HG03025 (cell line): ENCODE data around the gene SPRING1.
A peak's percentile ranks its signal among the peaks of the same experiment; 100 is the strongest.
"Not testable (repeated sequence)": the region's sequence is repeated elsewhere in the genome, so short reads cannot be mapped to it uniquely, and the experiment has no call there.

Source experiments
- ATAC-seq: cut with Tn5 transposase; IDR thresholded peaks from one replicate; pipeline ENCODE4 v1.9.1; 2021; ENCODE audit warnings: mild to moderate bottlenecking, moderate library complexity; ENCODE audit not compliant: unreplicated experiment, low FRiP score

SPRING1 gene

DNA sequence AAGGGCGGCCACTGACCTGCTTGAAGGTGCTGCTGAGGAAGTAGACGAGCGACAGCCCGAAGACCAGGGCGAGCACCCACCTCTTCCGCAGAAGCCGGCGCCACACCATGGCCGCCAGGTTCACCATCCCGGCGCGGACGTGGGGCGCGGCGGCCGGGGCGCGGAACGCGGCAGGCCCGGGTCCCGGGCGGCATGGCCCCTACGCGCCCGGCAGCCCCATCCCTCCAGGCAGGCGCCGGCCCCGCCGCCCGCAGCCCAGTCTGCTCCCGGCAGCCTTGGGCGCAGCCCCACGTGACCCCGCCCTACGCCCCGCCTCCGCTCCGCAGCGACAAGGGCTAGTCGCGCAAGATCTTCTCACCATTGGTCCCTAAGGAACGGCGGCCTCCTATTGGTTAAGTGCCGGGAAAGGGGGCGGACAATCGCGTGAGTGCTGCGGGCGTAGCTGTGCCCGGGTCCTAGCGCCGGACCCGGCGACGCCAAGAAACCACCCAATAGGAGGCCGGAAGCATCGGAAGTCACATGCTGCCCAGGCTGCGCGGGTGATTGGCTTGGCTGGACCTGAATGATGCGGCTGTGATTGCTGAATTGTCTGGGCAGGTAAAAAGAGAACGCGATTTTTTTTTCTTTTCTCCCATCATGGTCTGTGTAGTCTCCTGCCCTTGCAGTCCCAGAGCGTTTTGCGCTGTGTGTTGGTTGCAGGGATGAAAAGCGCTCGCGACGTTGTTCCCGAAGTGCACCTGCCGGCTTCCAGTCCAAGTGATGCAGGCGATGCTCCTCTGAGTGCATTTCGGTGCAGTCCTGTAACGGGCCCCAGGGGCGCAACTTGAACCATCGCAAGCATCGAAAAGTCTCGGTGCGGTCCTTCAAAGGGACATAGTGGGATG lies at the start of gene SPRING1, which contains the start of gene RNFT2:
Gene SPRING1 (minus strand): TSS at position 296 of the 884 bp plus-strand sequence. CDS start 169 bp downstream, at position 127.
Gene RNFT2 (plus strand): TSS at position 542 of the 884 bp plus-strand sequence. CDS start 2,183 bp downstream, outside the sequence.
- peak; percentile 95 for ATAC-seq

GRCh38 chr12:116784238-116784612 lies 46.4 kb upstream of the SPRING1 start:
- ATAC-seq = no peak

- no peak for ATAC-seq
Measured at GRCh38 chr12:116783525-116784237, 45.8 kb upstream of the SPRING1 start.

DNA sequence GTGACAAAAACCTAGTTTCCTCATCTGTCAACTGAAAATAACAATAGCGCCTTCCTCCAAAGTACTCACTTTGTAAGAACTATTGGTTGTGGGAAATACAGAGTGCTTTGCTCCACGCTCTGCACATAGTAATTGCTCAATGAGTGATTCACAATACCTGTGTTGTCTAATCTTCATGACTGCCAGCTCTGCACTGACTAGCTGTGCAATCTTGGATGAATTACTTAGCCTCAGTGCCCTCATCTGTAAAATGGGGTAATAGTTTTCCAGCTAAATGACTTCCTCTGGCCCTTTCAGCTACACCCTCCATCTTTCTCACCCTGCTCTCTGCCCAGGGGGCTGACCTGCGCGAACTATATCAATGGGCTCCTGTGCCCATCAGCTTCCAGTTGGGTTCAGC lies 43.1 kb upstream of the SPRING1 start:
- no peak for ATAC-seq

- no peak for ATAC-seq
Measured at GRCh38 chr12:116779597-116779996, 41.7 kb upstream of the SPRING1 start.

GRCh38 chr12:116777245-116777644 lies 39.4 kb upstream of the SPRING1 start:
- no peak for ATAC-seq

DNA sequence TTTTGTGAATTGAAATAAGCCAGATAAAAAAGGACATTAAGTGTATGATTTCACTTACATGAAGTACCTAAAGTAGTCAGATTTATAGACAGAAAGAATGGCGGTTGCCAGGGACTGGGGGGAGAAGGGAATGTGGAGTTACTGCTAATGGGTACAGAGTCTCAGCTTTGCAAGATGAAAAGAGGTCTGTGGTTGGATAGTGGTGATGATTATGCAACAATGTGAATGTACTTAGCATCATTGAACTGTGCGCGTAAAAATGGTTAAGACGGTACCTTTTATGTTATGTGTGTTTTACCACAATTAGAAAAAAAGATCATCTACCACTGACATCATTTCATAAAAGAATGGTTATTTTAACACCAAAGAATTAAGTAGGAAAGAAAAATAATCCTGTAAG lies 36.2 kb upstream of the SPRING1 start:
- no peak for ATAC-seq

DNA sequence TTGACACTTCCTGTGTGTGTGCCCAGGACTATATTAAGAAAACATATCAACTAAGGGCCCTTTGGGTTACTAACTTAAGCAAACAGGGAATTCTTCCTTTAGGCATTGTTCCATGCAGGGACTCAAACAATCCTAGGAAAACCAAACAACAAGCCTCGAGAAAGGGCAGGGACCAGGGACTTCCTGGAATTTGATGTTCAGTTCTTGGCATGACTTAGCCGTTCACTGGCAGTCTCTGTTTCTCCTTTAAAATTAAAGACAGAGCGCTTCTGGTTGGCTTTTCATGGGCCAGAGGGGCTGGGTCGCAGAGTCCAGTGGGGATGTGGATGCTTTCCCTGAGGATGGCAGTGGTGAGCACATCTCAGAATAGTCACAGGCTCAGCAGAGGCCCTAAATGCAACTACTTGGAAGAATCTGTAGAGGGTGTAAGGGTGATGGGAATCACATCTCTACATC lies 35.4 kb upstream of the SPRING1 start:
- no peak for ATAC-seq

- no peak for ATAC-seq
Measured at GRCh38 chr12:116771651-116772050, 33.8 kb upstream of the SPRING1 start.

GRCh38 chr12:116766746-116767145 lies 28.9 kb upstream of the SPRING1 start:
- no peak for ATAC-seq

- ATAC-seq = no peak
Measured at GRCh38 chr12:116766285-116766684, 28.4 kb upstream of the SPRING1 start.

DNA sequence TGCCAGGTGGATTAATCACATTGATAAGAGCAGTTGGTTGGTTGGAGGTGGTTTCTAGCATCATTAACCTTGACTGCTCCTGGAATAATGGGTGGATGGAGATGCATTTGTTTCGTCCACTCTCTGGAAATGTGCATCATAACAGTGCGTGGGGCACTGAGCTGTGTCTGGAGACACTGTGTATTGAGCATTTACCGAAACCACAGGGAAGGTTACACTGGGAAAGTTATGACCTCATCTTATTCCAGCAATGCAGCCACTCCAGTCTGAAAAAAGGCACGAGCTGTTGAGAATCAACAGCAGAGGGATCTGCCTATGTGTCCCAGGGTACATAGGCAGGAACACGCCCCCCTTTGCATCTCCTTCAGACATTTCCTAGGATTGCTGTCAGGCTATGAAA lies 27.4 kb upstream of the SPRING1 start:
- no peak for ATAC-seq

DNA sequence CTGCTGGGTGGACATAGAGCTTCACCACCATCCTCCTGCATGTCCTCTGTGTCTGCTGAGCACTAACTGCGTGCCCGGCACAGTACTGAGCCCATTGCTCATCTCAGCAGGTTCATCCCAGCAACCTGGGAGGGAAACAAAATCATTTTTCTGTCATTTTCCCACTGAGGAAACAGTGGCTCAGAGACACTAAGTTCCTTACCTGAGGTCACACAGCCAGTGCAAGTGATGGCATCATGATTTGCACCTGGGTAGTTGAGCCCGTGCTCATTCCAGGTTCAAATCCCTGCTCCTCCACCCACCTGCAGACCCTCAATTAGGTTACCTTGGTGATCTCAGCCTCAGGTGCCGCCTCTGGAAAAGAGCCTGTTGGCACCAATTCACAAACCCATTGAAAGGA lies 23.6 kb upstream of the SPRING1 start:
- ATAC-seq = no peak

- ATAC-seq = no peak
Measured at GRCh38 chr12:116760622-116761020, 22.8 kb upstream of the SPRING1 start.

- ATAC-seq = no peak
Measured at GRCh38 chr12:116759783-116760621, 22.1 kb upstream of the SPRING1 start.

- not testable (repeated sequence) for ATAC-seq
Measured at GRCh38 chr12:116754783-116755182, 16.9 kb upstream of the SPRING1 start.

GRCh38 chr12:116754097-116754496 lies 16.2 kb upstream of the SPRING1 start:
- not testable (repeated sequence) for ATAC-seq

GRCh38 chr12:116750298-116750697 lies 12.4 kb upstream of the SPRING1 start:
- ATAC-seq = no peak

DNA sequence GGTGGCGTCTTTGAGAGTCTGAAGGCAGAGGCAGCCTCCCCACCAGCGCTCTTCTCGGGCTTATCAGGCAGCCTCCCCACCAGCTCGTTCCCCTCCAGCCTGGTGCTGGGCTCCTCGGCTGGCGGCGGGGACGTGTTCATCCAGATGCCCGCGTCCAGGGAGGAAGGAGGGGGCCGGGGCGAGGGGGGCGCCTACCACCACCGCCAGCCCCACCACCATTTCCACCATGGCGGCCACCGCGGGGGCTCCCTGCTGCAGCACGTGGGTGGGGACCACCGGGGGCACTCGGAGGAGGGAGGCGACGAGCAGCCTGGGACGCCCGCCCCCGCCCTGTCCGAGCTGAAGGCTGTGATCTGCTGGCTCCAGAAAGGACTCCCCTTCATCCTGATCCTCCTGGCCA lies 12.0 kb upstream of the SPRING1 start:
- no peak for ATAC-seq

DNA sequence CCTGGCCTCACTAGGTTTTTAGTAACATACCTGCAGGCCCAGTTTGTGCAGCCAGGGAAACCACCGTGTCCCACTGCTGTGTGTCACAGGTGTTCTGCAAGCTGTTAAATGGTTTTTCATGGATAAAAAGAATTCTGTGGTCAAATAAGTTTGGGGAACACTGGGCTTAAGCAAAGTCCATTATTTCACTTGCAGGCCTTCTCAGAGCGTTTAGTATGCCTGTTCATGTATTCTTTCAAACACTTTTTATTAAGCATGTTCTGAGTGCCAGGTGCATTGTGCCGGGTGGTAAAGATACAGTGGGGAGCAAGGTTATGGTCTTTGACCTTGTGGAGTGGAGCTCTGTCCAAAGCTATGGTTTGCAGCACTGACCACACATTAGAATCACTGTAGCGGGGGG lies 7.7 kb upstream of the SPRING1 start:
- ATAC-seq = no peak

DNA sequence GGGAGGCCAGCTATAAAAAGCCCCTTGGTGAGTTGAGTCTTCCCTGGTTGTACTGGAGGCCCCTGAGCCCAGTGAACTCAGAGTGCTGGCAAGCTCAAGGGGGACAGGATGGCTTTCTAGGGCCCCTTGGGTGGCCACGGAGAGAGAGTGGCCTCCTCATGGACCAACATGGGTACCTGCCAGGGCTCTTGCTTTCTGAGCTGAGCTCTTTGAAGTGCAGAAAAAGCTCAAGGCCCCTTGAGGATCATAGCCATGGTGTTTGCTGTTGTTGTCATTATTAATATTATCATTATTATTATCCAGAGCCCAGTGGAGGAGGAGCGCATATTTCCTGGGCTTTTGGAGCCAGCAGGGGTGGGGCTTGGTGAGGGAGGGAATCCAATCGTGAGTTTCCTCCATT lies 6.9 kb upstream of the SPRING1 start:
- no peak for ATAC-seq
